Neural cell (in vitro differentiated cells): Measurements from ENCODE around the gene AEN. TPM values are rescaled to one million over a fixed set of nuclear protein-coding genes. Genes with fewer than 3 reads are reported as not detected.

ENCODE experiments used
- H2AFZ ChIP-seq: fragments of 200-600, 300-800 bp; sonication (generic), shearing (Covaris generic); 2 replicates; pipeline ENCODE4 v1.6.0; 2014; ENCODE audit warnings: low read depth, mild to moderate bottlenecking, antibody characterized with exemption, low read length, moderate library complexity
- H3F3A ChIP-seq: fragments of 200-600 bp; shearing (Covaris generic); 2 replicates; pipeline ENCODE4 v1.6.1; 2016; ENCODE audit warnings: mild to moderate bottlenecking, moderate library complexity, mixed read lengths, antibody characterized with exemption, low read length; ENCODE audit not compliant: insufficient read depth, poor library complexity, severe bottlenecking
- H3K27ac ChIP-seq: fragments of 200-600, 300-800 bp; sonication (generic), shearing (Covaris generic); 2 replicates; pipeline ENCODE4 v1.5.1; 2014; ENCODE audit warnings: mild to moderate bottlenecking, low read length, moderate library complexity
- H3K27me3 ChIP-seq: fragments of 300-800, 200-600 bp; sonication (generic), shearing (Covaris generic); 2 replicates; pipeline ENCODE4 v1.6.0; 2014; ENCODE audit warnings: mild to moderate bottlenecking, low read depth, low read length, moderate library complexity; ENCODE audit not compliant: insufficient read depth
- H3K36me3 ChIP-seq: fragments of 300-800, 200-600 bp; sonication (generic), shearing (Covaris generic); 2 replicates; pipeline ENCODE4 v1.5.1; 2014; ENCODE audit warnings: mild to moderate bottlenecking, antibody characterized with exemption, low read length, moderate library complexity; ENCODE audit not compliant: insufficient read depth
- H3K4me2 ChIP-seq: fragments of 300-800, 200-600 bp; sonication (generic), shearing (Covaris generic); 2 replicates; pipeline ENCODE4 v1.6.0; 2014; ENCODE audit warnings: mild to moderate bottlenecking, low read length
- H3K4me3 ChIP-seq: fragments of 300-800, 200-600 bp; sonication (generic), shearing (Covaris generic); 2 replicates; pipeline ENCODE4 v1.5.1; 2014; ENCODE audit warnings: mild to moderate bottlenecking, low read length, moderate library complexity
- H3K79me2 ChIP-seq: fragments of 200-600 bp; shearing (Covaris generic); replicated peaks from 2 replicates; pipeline ENCODE4 v1.6.0; 2014; ENCODE audit warnings: mild to moderate bottlenecking, low read length, moderate library complexity; ENCODE audit not compliant: insufficient read depth
- H3K9ac ChIP-seq: fragments of 300-800, 200-600 bp; sonication (generic), shearing (Covaris generic); 2 replicates; pipeline ENCODE4 v1.6.1; 2016; ENCODE audit warnings: mild to moderate bottlenecking, low read length, mixed read lengths
- H3K9me2 ChIP-seq: fragments of 200-600 bp; shearing (Covaris generic); 2 replicates; pipeline ENCODE4 v1.6.1; 2016; ENCODE audit warnings: mild to moderate bottlenecking, low read length, mixed read lengths; ENCODE audit not compliant: insufficient read depth
- H3K9me3 ChIP-seq: fragments of 200-600, 300-800 bp; sonication (generic), shearing (Covaris generic); 2 replicates; pipeline ENCODE4 v1.6.1; 2016; ENCODE audit warnings: mild to moderate bottlenecking, mixed run types, low read length, moderate library complexity, mixed read lengths
- H4K20me1 ChIP-seq: fragments of 200-600 bp; shearing (Covaris generic); 2 replicates; pipeline ENCODE4 v1.6.1; 2016; ENCODE audit warnings: mild to moderate bottlenecking, mixed run types; ENCODE audit not compliant: insufficient read depth
- CTCF ChIP-seq: fragments of 450-650 bp; IDR thresholded peaks from 2 replicates; pipeline ENCODE4 v1.5.1; 2014; ENCODE audit warnings: antibody characterized with exemption, mild to moderate bottlenecking, moderate library complexity; ENCODE audit not compliant: poor library complexity, severe bottlenecking
- EP300 ChIP-seq: fragments of 450-650 bp; conservative IDR thresholded peaks from 2 replicates; pipeline ENCODE4 v1.6.1; 2014; ENCODE audit warnings: antibody characterized with exemption, mild to moderate bottlenecking, moderate library complexity; ENCODE audit not compliant: poor library complexity, severe bottlenecking
- EZH2 ChIP-seq: fragments of 200-600, 300-800 bp; shearing (Covaris generic), sonication (generic); IDR thresholded peaks from 2 replicates; pipeline ENCODE4 v1.6.1; 2014; ENCODE audit warnings: antibody characterized with exemption, low read length, borderline replicate concordance, mild to moderate bottlenecking; ENCODE audit not compliant: insufficient read depth, poor library complexity, severe bottlenecking
- MXI1 ChIP-seq: fragments of 450-650 bp; conservative IDR thresholded peaks from 2 replicates; pipeline ENCODE4 v1.6.1; 2014; ENCODE audit warnings: antibody characterized with exemption, mild to moderate bottlenecking; ENCODE audit not compliant: poor library complexity, severe bottlenecking
- POLR2AphosphoS5 ChIP-seq: IDR thresholded peaks from 2 replicates; pipeline ENCODE4 v1.6.1; 2012
- RAD21 ChIP-seq: fragments of 450-650 bp; conservative IDR thresholded peaks from 2 replicates; pipeline ENCODE4 v1.6.1; 2014; ENCODE audit warnings: antibody characterized with exemption, mild to moderate bottlenecking, moderate library complexity
- REST ChIP-seq: IDR thresholded peaks from 2 replicates; pipeline ENCODE4 v1.6.1; 2012; ENCODE audit warnings: borderline replicate concordance
- SMC3 ChIP-seq: fragments of 450-650 bp; conservative IDR thresholded peaks from 2 replicates; pipeline ENCODE4 v1.6.1; 2014; ENCODE audit warnings: antibody characterized with exemption, mild to moderate bottlenecking, moderate library complexity; ENCODE audit not compliant: poor library complexity
- TAF1 ChIP-seq: IDR thresholded peaks from 2 replicates; pipeline ENCODE4 v1.6.1; 2012; ENCODE audit warnings: low read depth
- polyA plus RNA-seq: library from polyadenylated mRNA; depleted of rRNA; stranded (reverse); fragments of >200 nt; gene quantifications from 2 replicates; pipeline ENCODE4 v1.2.3, GENCODE V29; 2014

Gene AEN
- polyA plus RNA-seq, 1 donor from 2014 or later: 17.2 TPM

GRCh38 chr15:88627463-88627862 is 6.3 kb downstream of the AEN start:
- no peaks in the 10 kb centered on the region for H3F3A ChIP-seq
- no peak overlapping the region for H3K4me2 ChIP-seq
- no peaks in the 10 kb centered on the region for H3K9me2 ChIP-seq
- no peak overlapping the region for H3K4me3 ChIP-seq
- no peaks in the 10 kb centered on the region for H3K9me3 ChIP-seq
- H3K27ac ChIP-seq: no peak overlapping the region
- H3K9ac ChIP-seq: no peak overlapping the region
- H3K79me2 ChIP-seq: peaks cover 46% of the 10 kb centered on the region
- H3K36me3 ChIP-seq: peaks cover 8% of the 10 kb centered on the region
- TF ChIP-seq REST (no peak), SMC3 (no peak), RAD21 (no peak), POLR2AphosphoS5 (no peak), EZH2 (no peak), TAF1 (no peak), CTCF (no peak), EP300 (no peak)
- no peaks in the 10 kb centered on the region for H3K27me3 ChIP-seq
- no peaks in the 10 kb centered on the region for H4K20me1 ChIP-seq
- no peak overlapping the region for H2AFZ ChIP-seq

GRCh38 chr15:88628018-88628654 is 7.0 kb downstream of the AEN start:
- Histone ChIP-seq H3K79me2 (peaks cover 39% of the 10 kb centered on the region), H3F3A (no peaks in the 10 kb centered on the region), H2AFZ (no peak overlapping the region), H3K36me3 (peaks cover 8% of the 10 kb centered on the region), H3K4me3 (no peak overlapping the region), H3K27ac (no peak overlapping the region), H4K20me1 (no peaks in the 10 kb centered on the region), H3K4me2 (no peak overlapping the region), H3K27me3 (no peaks in the 10 kb centered on the region), H3K9ac (no peak overlapping the region), H3K9me3 (no peaks in the 10 kb centered on the region), H3K9me2 (no peaks in the 10 kb centered on the region)
- no peak for TF ChIP-seq MXI1
- no peak for TF ChIP-seq SMC3
- TF ChIP-seq POLR2AphosphoS5: no peak
- no peak for TF ChIP-seq CTCF
- no peak for TF ChIP-seq REST
- no peak for TF ChIP-seq EP300
- TF ChIP-seq RAD21: no peak
- no peak for TF ChIP-seq EZH2
- TF ChIP-seq TAF1: no peak
